GM18873 (cell line): ENCODE measurements around the gene PKNOX1.
"Not testable (repeated sequence)": the region's sequence is repeated elsewhere in the genome, so short reads cannot be mapped to it uniquely, and the experiment has no call there.

ENCODE experiments used
- ATAC-seq: cut with Tn5 transposase; IDR thresholded peaks from one replicate; pipeline ENCODE4 v1.9.1; 2021; ENCODE audit warnings: mild to moderate bottlenecking, moderate library complexity, moderate number of reproducible peaks; ENCODE audit not compliant: unreplicated experiment, low FRiP score

The PKNOX1 gene

GRCh38 chr21:42981214-42981523, 6.8 kb downstream of the PKNOX1 start:
- no peak for ATAC-seq

GRCh38 chr21:42981862-42982261, 7.5 kb downstream of the PKNOX1 start:
- ATAC-seq: no peak

GRCh38 chr21:42983103-42983502, 8.7 kb downstream of the PKNOX1 start:
- ATAC-seq: no peak

- ATAC-seq: no peak
These were observed 9.5 kb downstream of the PKNOX1 start for GRCh38 chr21:42983869-42984268.

- ATAC-seq: no peak
These were observed 11.9 kb downstream of the PKNOX1 start for GRCh38 chr21:42986125-42986783.

- ATAC-seq: no peak
These were observed 14.0 kb downstream of the PKNOX1 start for GRCh38 chr21:42988236-42988965.

GRCh38 chr21:42989370-42989769, 15.0 kb downstream of the PKNOX1 start:
- not testable (repeated sequence) for ATAC-seq

GRCh38 chr21:42989816-42990650, 15.7 kb downstream of the PKNOX1 start:
- no peak for ATAC-seq

- no peak for ATAC-seq
These were observed 17.8 kb downstream of the PKNOX1 start for GRCh38 chr21:42991992-42992740.

GRCh38 chr21:42993051-42993712, 18.8 kb downstream of the PKNOX1 start:
- ATAC-seq: no peak

- ATAC-seq: no peak
These were observed 22.7 kb downstream of the PKNOX1 start for GRCh38 chr21:42997053-42997452.

- ATAC-seq: not testable (repeated sequence)
These were observed 23.6 kb downstream of the PKNOX1 start for GRCh38 chr21:42997983-42998382.

GRCh38 chr21:42999152-42999551, 24.8 kb downstream of the PKNOX1 start:
- not testable (repeated sequence) for ATAC-seq

- not testable (repeated sequence) for ATAC-seq
These were observed 25.7 kb downstream of the PKNOX1 start for GRCh38 chr21:43000041-43000440.

GRCh38 chr21:43001316-43001715, 27.0 kb downstream of the PKNOX1 start:
- ATAC-seq: no peak

GRCh38 chr21:43004926-43005325, 30.6 kb downstream of the PKNOX1 start:
- ATAC-seq: no peak

- no peak for ATAC-seq
These were observed 31.3 kb downstream of the PKNOX1 start for GRCh38 chr21:43005635-43006034.

- not testable (repeated sequence) for ATAC-seq
These were observed 31.9 kb downstream of the PKNOX1 start for GRCh38 chr21:43006051-43006873.

- ATAC-seq: no peak
These were observed 32.5 kb downstream of the PKNOX1 start for GRCh38 chr21:43006874-43007208.
